Muscle layer of colon (tissue), 2 donors: ENCODE results near the gene CLIC4.
A peak's percentile ranks its signal among the peaks of the same experiment; 100 is the strongest.
"Not testable (repeated sequence)": the region's sequence is repeated elsewhere in the genome, so short reads cannot be mapped to it uniquely, and the experiment has no call there.

Experiments
- H3K27ac ChIP-seq: one replicate; pipeline ENCODE4 v1.7.0; 2013; ENCODE audit warnings: low read depth, mild to moderate bottlenecking, low read length, moderate library complexity
- H3K27me3 ChIP-seq, 2 donors: one replicate each; pipeline ENCODE4 v1.7.0; 2013; ENCODE audit warnings: low read length in 2 of 2, mild to moderate bottlenecking in 2 of 2; ENCODE audit not compliant: insufficient read depth in 2 of 2, control insufficient read depth in 1 of 2
- H3K36me3 ChIP-seq: one replicate; pipeline ENCODE4 v1.7.0; 2013; ENCODE audit warnings: mild to moderate bottlenecking, low read length; ENCODE audit not compliant: insufficient read depth
- H3K4me1 ChIP-seq: one replicate; pipeline ENCODE4 v1.7.0; 2013; ENCODE audit warnings: mild to moderate bottlenecking, low read length; ENCODE audit not compliant: insufficient read depth
- H3K4me3 ChIP-seq, 2 donors: one replicate each; pipeline ENCODE4 v1.7.0; 2013; ENCODE audit warnings: low read length in 2 of 2, low read depth in 1 of 2, mild to moderate bottlenecking in 1 of 2, moderate library complexity in 1 of 2
- H3K9ac ChIP-seq: one replicate; pipeline ENCODE4 v1.7.0; 2013; ENCODE audit warnings: low read length
- H3K9me3 ChIP-seq: one replicate; pipeline ENCODE4 v1.7.0; 2013; ENCODE audit warnings: mild to moderate bottlenecking, low read length
- donor health status: abdominal sarcoma.
- donor health status: Adenocarcinoma of cecum.

The CLIC4 gene

GRCh38 chr1:24769656-24770651 is 24.7 kb downstream of the CLIC4 start:
- Histone ChIP-seq H3K27me3 (no peaks in the 10 kb centered on the region), H3K4me3 (no peak overlapping the region), H3K4me1 (peaks cover 27% of the 10 kb centered on the region), H3K9ac (no peak overlapping the region), H3K9me3 (no peaks in the 10 kb centered on the region), H3K36me3 (no peaks in the 10 kb centered on the region), H3K27ac (peak overlapping the region; percentile 69)

- no peaks in the 10 kb centered on the region for H3K36me3 ChIP-seq
- peaks cover 22% of the 10 kb centered on the region for H3K4me1 ChIP-seq
- H3K9me3 ChIP-seq, result no peaks in the 10 kb centered on the region
- H3K27me3 ChIP-seq, result no peaks in the 10 kb centered on the region
- H3K4me3 ChIP-seq, result peak overlapping the region in 1 of 2 donors; percentile 33
- no peak overlapping the region for H3K9ac ChIP-seq
- peak overlapping the region; percentile 69 for H3K27ac ChIP-seq
These were observed 25.6 kb downstream of the CLIC4 start for GRCh38 chr1:24770881-24771280.

- Histone ChIP-seq H3K27ac (peak overlapping the region; percentile 30), H3K4me1 (peaks cover 27% of the 10 kb centered on the region), H3K9me3 (no peaks in the 10 kb centered on the region), H3K27me3 (no peaks in the 10 kb centered on the region), H3K36me3 (no peaks in the 10 kb centered on the region), H3K4me3 (no peak overlapping the region), H3K9ac (no peak overlapping the region)
These were observed 26.3 kb downstream of the CLIC4 start for GRCh38 chr1:24771574-24771973.

- H3K9me3 ChIP-seq, result no peaks in the 10 kb centered on the region
- H3K36me3 ChIP-seq, result no peaks in the 10 kb centered on the region
- no peaks in the 10 kb centered on the region for H3K27me3 ChIP-seq
- no peak overlapping the region for H3K4me3 ChIP-seq
- H3K4me1 ChIP-seq, result peaks cover 28% of the 10 kb centered on the region
- no peak overlapping the region for H3K9ac ChIP-seq
- no peak overlapping the region for H3K27ac ChIP-seq
These were observed 28.4 kb downstream of the CLIC4 start for GRCh38 chr1:24773618-24774017.

- Histone ChIP-seq H3K9me3 (no peaks in the 10 kb centered on the region), H3K9ac (no peak overlapping the region), H3K36me3 (no peaks in the 10 kb centered on the region), H3K27ac (no peak overlapping the region), H3K4me3 (no peak overlapping the region), H3K27me3 (no peaks in the 10 kb centered on the region), H3K4me1 (peaks cover 24% of the 10 kb centered on the region)
These were observed 30.1 kb downstream of the CLIC4 start for GRCh38 chr1:24775348-24775747.

GRCh38 chr1:24775916-24776315 is 30.7 kb downstream of the CLIC4 start:
- H3K27ac ChIP-seq, result no peak overlapping the region
- no peak overlapping the region for H3K9ac ChIP-seq
- no peaks in the 10 kb centered on the region for H3K36me3 ChIP-seq
- H3K4me3 ChIP-seq, result no peak overlapping the region
- H3K9me3 ChIP-seq, result no peaks in the 10 kb centered on the region
- peaks cover 19% of the 10 kb centered on the region for H3K4me1 ChIP-seq
- H3K27me3 ChIP-seq, result no peaks in the 10 kb centered on the region

- no peak overlapping the region for H3K27ac ChIP-seq
- no peaks in the 10 kb centered on the region for H3K27me3 ChIP-seq
- H3K36me3 ChIP-seq, result no peaks in the 10 kb centered on the region
- no peak overlapping the region for H3K4me3 ChIP-seq
- H3K4me1 ChIP-seq, result peaks cover 16% of the 10 kb centered on the region
- no peak overlapping the region for H3K9ac ChIP-seq
- H3K9me3 ChIP-seq, result no peaks in the 10 kb centered on the region
These were observed 31.6 kb downstream of the CLIC4 start for GRCh38 chr1:24776821-24777220.

GRCh38 chr1:24778141-24778540 is 32.9 kb downstream of the CLIC4 start:
- Histone ChIP-seq H3K36me3 (no peaks in the 10 kb centered on the region), H3K9ac (no peak overlapping the region), H3K4me1 (peaks cover 21% of the 10 kb centered on the region), H3K27me3 (no peaks in the 10 kb centered on the region), H3K9me3 (no peaks in the 10 kb centered on the region), H3K4me3 (no peak overlapping the region), H3K27ac (no peak overlapping the region)

GRCh38 chr1:24779199-24779598 is 34.0 kb downstream of the CLIC4 start:
- H3K4me1 ChIP-seq, result peaks cover 24% of the 10 kb centered on the region
- H3K9me3 ChIP-seq, H3K27ac ChIP-seq, H3K36me3 ChIP-seq, H3K9ac ChIP-seq, H3K4me3 ChIP-seq, H3K27me3 ChIP-seq: not testable (repeated sequence)

- H3K36me3 ChIP-seq, result no peaks in the 10 kb centered on the region
- peaks cover 27% of the 10 kb centered on the region for H3K4me1 ChIP-seq
- H3K9me3 ChIP-seq, result no peaks in the 10 kb centered on the region
- H3K27ac ChIP-seq, result no peak overlapping the region
- no peak overlapping the region for H3K4me3 ChIP-seq
- H3K27me3 ChIP-seq, result no peaks in the 10 kb centered on the region
- no peak overlapping the region for H3K9ac ChIP-seq
These were observed 34.6 kb downstream of the CLIC4 start for GRCh38 chr1:24779689-24780464.

- H3K27ac ChIP-seq, H3K9ac ChIP-seq, H3K4me3 ChIP-seq, H3K9me3 ChIP-seq, H3K36me3 ChIP-seq, H3K27me3 ChIP-seq: not testable (repeated sequence)
- peaks cover 27% of the 10 kb centered on the region for H3K4me1 ChIP-seq
These were observed 35.4 kb downstream of the CLIC4 start for GRCh38 chr1:24780626-24781025.
